Stromal cell of bone marrow (primary cell): ENCODE measurements around the gene ACCSL.

Experiments used
- DNase-seq: peaks from one replicate; pipeline ENCODE4 v3.0.0-alpha.2; 2012; ENCODE audit warnings: low read depth

Gene ACCSL

DNA sequence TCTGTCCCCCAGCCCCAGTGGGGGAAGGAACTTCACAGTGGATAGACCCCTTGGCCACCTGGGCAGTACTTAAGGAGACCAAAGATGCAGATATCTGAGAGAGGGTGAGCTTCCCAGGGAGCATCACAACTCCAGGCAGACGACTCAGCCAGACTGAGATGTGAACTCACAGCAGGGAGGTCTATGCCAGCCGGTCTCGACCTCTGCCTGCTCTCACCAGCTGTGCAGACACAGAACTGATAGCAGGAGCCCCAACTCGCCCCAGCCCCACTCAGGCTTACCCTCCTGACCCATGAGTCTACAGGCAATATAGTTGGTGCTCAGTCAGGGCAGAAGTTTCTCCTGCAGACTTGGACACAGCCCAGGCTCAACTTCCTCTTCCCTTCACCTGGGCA lies 29.7 kb upstream of the ACCSL start:
- DNase-seq: no peak

DNA sequence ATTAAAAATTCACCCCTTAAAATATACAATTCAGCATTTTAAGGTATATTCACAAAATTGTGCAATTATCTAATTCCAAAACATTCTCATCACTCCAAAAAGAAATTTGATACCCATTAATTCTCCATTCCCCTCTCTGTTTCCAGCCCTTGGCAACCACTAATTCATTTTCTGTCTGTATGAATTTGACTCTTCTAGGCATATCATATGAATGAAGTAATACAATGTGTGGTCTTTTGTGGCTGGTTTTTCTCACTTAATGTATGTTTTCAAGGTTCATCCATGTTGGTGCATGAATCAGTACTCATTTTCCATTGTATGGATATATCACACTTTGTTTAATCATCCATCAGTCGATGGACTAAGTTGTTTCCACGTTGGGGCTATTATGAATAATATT lies 29.0 kb upstream of the ACCSL start:
- DNase-seq: no peak

DNA sequence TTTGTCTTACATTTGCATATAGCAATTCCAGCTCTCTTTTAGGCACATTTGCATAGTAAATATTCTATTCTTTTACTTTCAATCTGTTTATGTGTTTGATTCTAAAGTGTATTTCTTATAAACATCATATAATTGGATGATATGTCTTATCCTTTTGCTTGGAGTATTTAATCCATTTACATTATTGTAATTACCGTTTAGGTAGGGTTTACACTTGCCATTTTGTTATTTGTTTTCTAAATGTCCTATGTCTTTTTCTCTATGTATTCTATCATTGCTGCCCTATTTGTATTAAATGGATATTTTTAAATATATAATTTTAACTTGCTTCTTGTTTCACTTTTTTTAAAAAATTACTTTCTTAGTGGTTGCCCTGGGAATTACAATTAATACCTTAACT lies 22.8 kb upstream of the ACCSL start:
- no peak for DNase-seq

DNA sequence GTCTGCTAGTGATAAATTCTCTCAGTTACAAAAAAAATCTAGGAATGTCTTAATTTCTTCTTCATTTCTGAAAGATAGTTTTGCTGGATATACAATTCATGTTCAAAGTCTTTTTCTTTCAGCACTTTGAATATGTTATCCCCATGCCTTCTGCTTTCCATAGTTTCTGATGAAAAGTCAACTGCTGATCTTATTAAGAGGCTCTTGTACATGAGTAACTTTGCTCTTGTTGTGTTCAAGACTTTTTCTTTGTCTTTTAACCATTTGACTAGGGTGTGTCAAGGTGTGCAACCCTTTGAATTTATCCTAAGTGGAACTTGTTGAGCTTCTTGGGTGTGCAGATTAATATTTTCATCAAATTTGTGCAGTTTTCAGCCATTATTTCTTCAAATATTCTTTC lies 22.1 kb upstream of the ACCSL start:
- no peak for DNase-seq

DNA sequence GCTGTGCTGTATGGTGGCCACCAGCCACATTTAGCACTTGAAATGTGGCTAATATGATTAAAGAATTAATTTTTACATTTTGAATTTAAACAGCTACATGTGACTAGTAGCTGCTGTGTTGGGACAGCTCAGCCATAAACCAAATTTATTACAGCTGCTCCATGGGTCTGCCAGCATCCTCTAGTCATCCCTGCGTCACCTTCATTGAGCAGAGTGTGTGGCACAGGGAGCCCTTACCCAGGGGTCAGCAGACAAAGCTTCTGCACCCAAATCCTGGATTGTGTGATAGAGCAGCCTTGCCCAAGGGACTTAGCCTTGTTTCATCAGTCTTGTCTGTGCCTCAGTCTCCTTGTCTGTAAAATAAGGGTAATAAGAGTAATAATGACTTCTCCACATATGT lies 19.4 kb upstream of the ACCSL start:
- DNase-seq: no peak

DNA sequence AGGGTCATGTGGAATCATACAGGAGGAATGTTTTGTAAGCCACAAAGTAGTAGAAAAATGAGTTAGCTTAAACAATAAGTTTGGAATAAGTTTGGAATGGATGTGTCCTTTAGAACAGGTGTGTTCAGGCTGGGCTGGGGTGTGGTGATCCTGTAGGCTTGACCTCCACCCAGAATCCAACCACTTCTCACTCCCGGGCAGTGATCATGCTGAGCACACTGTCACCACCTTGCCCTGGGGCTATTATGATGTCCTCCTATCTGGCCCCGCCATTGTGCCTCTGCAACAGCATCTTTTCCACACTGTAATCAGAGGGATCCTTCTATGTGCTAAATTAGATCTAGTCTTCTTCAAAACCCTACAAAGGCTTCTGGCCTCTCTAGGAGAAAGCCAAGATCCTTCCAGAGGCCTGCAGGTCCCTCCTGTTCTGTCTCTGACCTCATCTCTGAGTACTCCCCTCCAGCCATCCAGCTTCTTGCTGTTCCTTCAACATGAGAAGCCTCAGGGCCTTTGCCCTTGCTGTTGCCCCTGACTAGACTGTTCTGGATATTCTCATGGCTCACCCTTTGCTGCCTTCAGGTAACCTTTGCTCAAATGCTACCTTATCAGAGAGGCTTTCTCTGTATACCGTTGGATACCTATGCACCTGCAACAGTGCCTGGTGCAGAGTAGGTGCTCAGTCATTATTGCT lies 18.8 kb upstream of the ACCSL start:
- DNase-seq: no peak

DNA sequence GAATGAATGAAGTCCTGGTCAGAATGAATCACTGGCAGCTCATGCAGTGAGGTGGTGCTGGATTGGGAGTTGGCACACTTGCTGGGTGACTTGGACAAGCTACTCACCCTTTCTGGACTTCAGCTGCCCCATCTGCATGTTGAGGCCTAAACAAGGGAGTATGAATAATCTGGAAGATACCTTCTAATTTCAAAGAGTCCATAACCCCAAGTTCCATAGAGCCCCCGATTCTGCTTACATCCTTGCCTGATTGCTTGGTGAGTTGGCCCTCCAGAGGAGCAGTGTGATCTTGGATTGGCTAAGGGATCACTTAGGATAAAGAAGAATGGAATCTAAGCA lies 18.3 kb upstream of the ACCSL start:
- no peak for DNase-seq

DNA sequence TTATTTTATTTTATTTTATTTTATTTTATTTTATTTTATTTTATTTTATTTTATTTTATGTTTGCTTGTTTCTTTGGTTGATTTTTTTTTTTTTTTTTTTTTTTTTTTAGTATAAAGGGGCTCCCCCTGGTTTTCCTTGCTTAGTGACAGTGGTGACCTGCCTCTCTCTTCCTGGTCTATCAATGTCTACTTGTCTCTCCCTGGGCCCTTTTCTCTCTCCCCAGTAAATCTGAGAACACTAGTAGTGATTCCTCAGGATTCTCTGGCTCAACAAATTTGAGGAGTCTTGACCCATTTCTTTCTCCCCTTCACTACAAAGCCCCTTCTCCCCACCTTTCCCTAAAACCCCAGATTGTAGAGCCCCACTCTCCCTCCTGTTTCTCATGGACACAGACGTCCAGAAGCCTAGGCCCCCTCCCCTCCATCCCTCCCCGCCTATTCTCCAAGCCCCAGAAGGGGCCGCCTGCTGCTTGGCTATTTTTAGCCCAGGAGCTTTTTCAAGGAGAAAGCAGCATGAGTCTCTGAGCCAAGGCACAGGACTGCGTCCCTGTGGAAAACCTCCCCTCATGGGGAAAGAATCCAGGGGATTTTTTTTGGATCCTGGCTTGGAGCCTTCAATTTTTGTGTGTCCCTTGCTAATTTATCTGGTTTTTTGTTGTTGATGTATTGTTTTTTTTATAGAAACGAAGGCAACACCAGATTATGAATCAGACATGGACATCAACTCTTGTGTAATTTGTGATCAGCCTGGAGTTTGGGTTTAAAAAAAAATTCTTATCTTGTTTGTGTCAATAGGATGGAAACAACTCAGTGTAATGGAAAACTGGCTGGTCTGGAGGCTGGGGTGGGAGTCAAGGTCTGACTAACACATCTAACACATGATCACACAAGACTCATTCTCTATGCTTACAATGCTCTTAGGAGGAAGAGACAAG lies 17.5 kb upstream of the ACCSL start:
- DNase-seq: peak; percentile 91

DNA sequence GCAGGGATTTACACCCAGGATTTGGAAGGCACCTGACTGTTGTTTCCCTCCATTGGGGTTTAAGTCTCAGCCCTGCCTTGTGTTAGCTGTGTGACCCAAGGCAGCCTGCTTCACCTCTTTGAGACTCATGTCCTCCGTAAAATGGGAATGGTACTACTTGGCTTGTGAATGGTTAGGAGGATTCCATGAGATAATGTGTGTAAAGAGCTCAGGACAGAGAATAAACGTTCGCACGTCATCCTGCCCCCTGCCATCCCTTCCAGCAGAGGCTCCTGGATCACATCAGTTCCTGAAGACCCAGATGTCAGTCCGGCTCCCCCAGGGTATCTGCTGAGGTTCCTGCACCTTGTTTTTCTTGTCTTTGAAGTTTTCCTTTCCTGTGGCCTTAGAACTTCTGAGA lies 16.8 kb upstream of the ACCSL start:
- DNase-seq: no peak

DNA sequence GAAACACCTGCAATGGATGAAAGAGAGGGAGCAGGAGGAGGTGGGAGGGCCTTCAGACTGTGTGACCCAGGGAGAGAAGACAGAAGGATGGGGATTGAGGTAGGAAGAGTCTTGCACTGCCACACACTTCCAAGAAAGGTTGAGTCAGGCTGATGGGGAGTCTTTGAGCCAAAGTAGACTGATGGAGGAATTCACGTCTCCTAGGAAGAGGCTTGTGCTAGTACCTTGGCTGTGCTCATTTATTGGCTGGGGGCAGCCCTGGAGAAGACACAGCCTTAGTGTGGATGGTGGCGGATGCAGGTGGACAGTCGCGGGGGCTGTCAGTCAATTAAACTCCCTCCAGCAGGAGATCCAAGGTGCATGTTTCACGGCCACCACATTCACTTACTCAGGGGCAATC lies 16.2 kb upstream of the ACCSL start:
- DNase-seq: no peak

DNA sequence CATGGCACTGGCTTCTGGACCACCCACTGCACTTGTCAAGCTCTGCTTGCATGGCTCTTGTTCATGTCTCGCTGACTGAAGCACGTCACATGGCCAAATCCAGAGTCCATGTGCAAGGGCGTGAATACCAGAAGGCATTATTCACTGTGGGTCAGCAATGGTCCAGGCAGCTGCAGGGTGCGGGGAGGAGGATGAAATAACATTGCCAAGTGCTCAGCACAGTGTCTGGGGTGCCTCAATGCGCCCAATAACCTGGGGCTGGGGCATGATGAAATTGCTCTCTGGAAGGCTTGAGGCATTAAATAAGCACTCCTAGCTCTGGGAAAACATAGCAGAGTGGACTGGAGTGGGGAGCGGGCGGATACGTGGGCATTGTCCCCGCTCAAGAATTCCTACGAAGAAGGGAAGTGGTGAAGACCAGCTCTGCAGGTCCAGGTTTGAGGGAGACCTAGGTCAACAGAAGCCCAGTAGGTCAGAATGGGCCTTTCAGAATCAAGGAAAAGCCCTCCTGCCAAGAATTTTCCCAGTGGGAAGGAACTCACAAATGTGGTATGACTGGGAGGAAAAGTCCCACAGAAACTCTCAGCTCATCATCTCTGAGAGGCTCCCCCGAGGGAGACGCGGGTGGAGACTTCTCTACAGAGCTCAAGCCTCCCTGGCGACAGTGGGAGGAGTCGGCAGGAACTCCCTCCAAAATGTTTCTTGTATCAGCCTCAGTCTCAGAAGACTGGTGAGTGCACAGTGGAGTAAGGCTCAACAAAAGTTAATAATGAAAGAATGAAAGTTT lies 15.3 kb upstream of the ACCSL start:
- peak; percentile 80 for DNase-seq

DNA sequence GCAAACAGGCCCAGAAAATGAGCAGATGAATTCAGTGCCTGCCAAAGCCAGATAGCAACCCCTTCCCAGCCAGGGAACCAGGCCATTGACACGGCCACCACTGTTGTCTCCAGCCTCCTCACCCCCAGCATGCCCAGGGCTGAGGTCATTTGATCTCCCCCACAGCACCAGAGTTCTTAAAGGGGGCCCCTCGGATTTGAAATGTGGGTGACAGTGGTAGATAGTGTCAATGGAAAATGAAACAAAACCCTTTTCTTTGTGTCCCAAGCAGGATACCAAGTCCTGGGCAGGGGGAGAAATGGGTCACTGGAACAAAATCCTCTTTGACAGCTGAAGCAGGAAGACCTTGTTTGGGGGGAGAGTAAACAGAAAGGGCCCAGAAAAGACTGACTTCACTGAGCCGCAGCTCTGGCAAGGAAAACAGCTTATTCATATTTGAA lies 14.3 kb upstream of the ACCSL start:
- no peak for DNase-seq

DNA sequence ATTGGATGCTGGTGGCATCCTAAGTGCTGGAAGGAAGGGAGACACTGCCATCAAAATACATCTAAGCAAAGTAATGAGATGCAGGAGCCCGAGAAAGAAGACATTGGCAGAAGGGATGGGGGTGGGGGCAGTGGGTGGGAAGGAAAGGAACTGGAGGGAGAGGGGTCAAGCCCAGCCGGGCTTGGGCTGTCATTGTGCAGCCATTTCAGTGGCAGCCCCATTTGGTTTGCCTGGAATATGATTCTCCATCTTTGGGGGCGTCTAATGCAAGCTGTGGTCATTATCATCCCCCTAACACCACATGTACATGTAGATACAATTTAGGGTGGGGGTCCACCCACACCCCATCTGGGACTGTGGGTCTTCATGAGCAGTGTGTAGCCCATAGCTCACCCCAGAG lies 13.9 kb upstream of the ACCSL start:
- no peak for DNase-seq

DNA sequence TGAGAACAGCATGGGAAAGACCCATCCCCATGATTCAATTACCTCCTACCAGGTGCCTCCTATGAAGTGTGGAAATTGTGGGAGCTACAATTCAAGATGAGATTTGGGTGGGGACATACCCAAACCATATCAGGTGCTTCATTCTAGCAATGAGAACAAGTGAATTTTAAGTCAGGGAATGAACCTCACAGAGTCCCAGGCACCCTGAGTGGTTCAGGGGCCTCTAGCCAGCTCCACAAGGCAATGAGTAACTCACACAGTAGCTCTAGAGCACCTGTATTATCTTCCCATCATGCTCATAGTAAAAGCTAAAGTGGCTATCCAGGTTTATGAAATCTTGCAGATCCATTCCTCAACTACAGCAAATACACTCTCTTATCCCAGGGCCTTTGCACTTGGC lies 13.1 kb upstream of the ACCSL start:
- DNase-seq: no peak

DNA sequence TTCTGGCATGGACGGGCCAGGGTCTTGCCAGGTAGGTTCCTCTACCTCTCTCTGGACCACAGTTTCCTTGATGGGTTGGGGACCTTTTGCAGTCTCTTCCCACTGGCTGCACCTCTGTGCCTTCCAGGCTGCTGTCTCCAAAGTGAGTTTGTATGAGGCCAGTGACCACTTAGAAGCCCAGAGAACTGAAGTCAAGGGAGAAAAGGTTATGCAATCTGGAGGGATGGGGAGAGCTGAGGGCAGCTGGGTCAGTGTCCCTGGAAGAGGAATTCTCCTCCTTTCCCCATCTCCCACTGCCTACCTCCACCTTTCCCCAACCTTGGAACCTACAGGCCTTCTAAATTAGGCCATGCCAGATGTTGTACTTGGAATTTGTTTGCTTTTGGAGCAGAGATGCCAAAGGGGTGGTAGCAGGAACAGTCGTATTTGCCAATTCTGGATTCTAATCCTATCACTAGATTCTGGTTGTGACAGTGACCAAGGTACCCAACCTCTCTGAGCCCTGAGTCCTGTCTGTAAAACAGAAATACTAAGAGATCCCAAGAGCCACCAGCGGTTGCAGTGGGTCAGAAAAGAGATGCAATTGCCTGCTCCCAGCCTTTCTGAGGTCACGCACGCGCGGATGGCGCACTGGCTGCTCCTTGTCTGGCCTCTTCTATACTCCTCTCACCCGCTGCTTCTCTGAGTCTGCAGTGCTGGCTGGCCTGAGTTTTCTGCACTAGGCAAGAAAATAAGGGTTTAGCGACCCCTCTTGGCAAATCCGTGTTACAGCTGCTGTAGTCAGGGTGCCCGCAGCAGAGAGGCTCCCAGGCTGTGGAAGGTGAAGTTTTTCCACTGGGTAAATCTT lies 10.7 kb upstream of the ACCSL start:
- peak; percentile 86 for DNase-seq

DNA sequence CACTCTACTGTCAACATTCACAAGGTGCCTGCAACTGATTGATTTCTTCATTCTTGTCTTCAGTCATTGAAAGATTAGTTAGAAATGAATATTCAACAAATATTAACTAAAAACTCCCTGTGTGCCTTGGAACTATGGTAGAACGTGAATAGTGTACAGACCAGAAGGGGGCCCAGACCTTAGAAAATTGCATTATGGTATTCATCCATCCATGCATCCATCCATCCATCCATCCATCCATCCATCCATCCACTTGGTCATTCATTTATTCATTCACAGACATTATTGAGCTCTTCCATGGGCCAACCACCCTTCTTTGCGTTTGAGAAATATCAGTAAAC lies 10.2 kb upstream of the ACCSL start:
- no peak for DNase-seq

DNA sequence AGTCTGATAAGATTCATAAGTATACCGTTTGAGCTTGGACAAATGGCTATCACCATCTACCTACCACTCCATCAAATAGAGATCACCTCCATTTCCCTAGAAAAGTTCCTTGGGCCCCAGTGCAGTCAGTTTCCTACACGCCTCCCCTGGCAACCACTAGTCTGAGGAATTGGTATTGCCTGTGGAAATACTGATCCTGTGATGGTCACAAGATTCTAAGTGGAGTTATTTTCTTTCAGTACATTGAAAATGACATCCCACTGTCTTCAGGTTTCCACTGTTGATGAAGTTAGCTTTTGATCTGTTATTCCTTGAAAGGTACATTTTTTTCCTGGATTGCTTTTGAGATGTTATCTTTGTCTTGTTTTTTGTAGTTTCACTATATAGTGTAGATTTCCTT lies 4.6 kb upstream of the ACCSL start:
- no peak for DNase-seq

DNA sequence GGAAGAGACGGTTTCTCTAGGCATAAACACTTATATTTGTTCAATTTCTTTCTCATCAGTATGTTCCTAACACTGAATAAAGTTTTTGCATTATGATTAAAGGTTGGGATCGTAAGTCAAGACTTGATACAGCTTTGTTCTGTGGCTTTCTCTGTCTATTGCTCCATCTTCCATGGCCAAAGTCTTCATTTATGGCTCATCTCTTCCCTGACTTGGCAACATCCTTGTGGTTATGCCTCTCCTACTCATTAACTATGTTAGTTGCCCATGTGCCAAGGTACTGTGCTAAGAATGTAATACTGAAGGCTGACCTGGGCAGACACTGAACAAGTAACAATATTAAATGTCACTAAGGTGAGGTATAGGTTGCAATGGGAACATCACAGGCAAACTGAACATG lies 1.6 kb upstream of the ACCSL start:
- no peak for DNase-seq

DNA sequence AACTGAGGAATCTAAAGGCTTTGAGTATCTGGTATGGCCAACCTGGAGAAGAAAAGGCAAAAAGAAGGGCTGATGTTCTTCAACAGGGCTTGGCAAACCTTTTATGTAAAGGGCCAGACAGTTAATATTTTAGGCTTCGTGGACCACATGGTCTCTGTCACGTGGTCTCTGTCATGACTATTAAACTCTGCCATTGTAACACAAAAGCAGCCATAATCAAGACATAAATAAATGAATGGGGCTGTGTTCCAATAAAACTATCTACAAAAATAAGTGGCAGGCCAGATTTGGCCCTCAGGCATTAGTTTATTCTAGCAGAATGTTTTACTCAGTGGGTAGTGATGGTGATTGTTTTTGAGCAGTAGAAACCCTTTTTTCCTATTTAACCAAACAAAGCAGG lies 483 bp upstream of the ACCSL start:
- no peak for DNase-seq

DNA sequence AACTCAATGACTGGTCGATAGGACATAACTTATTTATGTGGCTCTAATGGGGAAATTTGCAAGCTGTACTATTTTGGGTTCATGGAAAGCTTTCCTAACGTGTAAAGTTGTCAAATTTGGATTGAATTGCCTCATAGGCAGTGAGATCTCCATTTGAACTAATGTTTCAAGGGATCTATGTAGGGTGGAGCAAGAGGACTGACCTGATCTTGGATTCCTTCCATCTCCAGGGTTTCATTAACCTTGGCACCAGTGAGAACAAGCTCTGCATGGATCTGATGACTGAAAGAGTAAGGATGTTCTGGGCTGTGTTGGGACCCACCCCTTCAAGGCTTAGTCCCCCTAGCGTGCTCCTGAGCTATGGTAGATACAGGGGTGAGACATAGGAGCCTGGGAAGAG lies 2.1 kb downstream of the ACCSL start:
- DNase-seq: no peak

DNA sequence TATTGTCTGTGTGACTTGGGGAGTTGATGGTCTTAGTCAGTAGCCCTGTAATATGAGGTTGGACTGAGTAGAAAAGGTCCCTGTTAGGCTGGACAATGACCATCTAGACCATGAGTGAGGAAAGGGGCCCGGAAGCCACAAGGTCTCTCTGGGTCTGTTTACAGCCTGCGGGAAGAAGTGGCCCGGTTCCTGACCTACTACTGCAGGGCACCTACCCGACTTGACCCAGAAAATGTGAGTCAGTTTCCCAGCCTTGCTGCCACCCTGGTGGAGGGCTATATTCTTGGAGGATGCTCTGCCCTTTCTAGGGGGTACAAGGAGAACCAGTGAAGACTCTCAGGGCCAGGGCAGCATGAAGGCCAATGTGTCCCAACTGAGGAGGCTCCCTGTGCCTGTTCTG lies 3.4 kb downstream of the ACCSL start:
- no peak for DNase-seq

DNA sequence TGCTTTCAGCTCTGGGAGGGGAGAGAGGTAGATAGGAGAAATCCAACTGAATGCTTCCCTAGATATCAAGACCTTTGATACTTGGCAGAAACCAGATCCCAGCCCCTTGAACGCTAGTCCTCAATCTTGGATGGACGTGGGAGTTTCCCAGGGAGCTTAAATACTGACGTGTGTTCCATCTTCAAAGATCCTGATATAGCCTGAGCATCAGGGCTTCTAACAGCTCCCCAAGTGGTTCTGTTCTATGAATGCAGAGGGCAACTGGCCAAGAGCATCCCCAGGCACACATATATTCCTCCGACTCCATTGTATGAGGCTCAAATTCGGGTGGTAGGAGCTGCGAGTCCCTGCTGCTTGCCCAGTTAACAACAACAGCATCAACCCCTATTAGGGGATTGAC lies 9.6 kb downstream of the ACCSL start:
- no peak for DNase-seq
